Osteocyte (in vitro differentiated cells): ENCODE measurements around the gene FARSB. TPM values are rescaled to one million over a fixed set of nuclear protein-coding genes. Genes with fewer than 3 reads are reported as not detected.

Experiments
- DNase-seq: peaks from one replicate; pipeline ENCODE4 v3.0.0; 2021; ENCODE audit warnings: mixed read lengths; ENCODE audit not compliant: unreplicated experiment; ENCODE audit errors: extremely low spot score
- H3K27ac Mint-ChIP-seq: one replicate; pipeline ENCODE4 v1.8.0; 2021; ENCODE audit warnings: mild to moderate bottlenecking, mixed read lengths; ENCODE audit not compliant: unreplicated experiment
- H3K27me3 Mint-ChIP-seq: one replicate; pipeline ENCODE4 v1.8.0; 2021; ENCODE audit warnings: mixed read lengths; ENCODE audit not compliant: unreplicated experiment
- H3K36me3 Mint-ChIP-seq: one replicate; pipeline ENCODE4 v1.8.0; 2021; ENCODE audit warnings: mixed read lengths; ENCODE audit not compliant: unreplicated experiment
- H3K4me1 Mint-ChIP-seq: one replicate; pipeline ENCODE4 v1.8.0; 2021; ENCODE audit warnings: mixed read lengths; ENCODE audit not compliant: unreplicated experiment
- H3K4me3 Mint-ChIP-seq: one replicate; pipeline ENCODE4 v1.8.0; 2021; ENCODE audit warnings: mild to moderate bottlenecking, moderate library complexity, mixed read lengths; ENCODE audit not compliant: unreplicated experiment
- H3K9me3 Mint-ChIP-seq: one replicate; pipeline ENCODE4 v1.8.0; 2021; ENCODE audit warnings: mixed read lengths; ENCODE audit not compliant: unreplicated experiment
- CTCF ChIP-seq: fragments of 200-600 bp; sonication (generic); IDR thresholded peaks from 2 replicates; pipeline ENCODE4 v1.5.0; 2021; ENCODE audit warnings: antibody characterized with exemption, mild to moderate bottlenecking, moderate library complexity
- total RNA-seq: library from RNA; stranded (reverse); gene quantifications from 2 replicates; pipeline ENCODE4 v1.2.1, GENCODE V29; 2021

The FARSB gene
- total RNA-seq, 1 donor from 2014 or later, result 15.8 TPM

GRCh38 chr2:222554517-222554916, 101.4 kb downstream of the FARSB start:
- no peaks in the 10 kb centered on the region for H3K9me3 Mint-ChIP-seq
- no peaks in the 10 kb centered on the region for H3K36me3 Mint-ChIP-seq
- no peak for TF ChIP-seq CTCF
- no peak for DNase-seq
- no peaks in the 10 kb centered on the region for H3K4me1 Mint-ChIP-seq
- H3K4me3 Mint-ChIP-seq, result no peak overlapping the region
- no peak overlapping the region for H3K27ac Mint-ChIP-seq
- H3K27me3 Mint-ChIP-seq, result peaks cover 36% of the 10 kb centered on the region

- H3K4me3 Mint-ChIP-seq, result no peak overlapping the region
- no peak for DNase-seq
- peaks cover 8% of the 10 kb centered on the region for H3K4me1 Mint-ChIP-seq
- no peaks in the 10 kb centered on the region for H3K36me3 Mint-ChIP-seq
- no peak for TF ChIP-seq CTCF
- no peaks in the 10 kb centered on the region for H3K9me3 Mint-ChIP-seq
- H3K27me3 Mint-ChIP-seq, result peaks cover 57% of the 10 kb centered on the region
- H3K27ac Mint-ChIP-seq, result no peak overlapping the region
Observed at GRCh38 chr2:222548992-222549391, 106.9 kb downstream of the FARSB start.

GRCh38 chr2:222547083-222547482, 108.8 kb downstream of the FARSB start:
- Mint-ChIP-seq H3K36me3 (no peaks in the 10 kb centered on the region), H3K27me3 (peaks cover 51% of the 10 kb centered on the region), H3K9me3 (no peaks in the 10 kb centered on the region), H3K4me1 (peaks cover 8% of the 10 kb centered on the region), H3K27ac (no peak overlapping the region), H3K4me3 (no peak overlapping the region)
- no peak for DNase-seq
- TF ChIP-seq CTCF, result no peak

GRCh38 chr2:222545823-222546795, 109.8 kb downstream of the FARSB start:
- Mint-ChIP-seq H3K9me3 (no peaks in the 10 kb centered on the region), H3K36me3 (no peaks in the 10 kb centered on the region), H3K27ac (no peak overlapping the region), H3K4me1 (peaks cover 8% of the 10 kb centered on the region), H3K4me3 (no peak overlapping the region), H3K27me3 (peaks cover 47% of the 10 kb centered on the region)
- no peak for TF ChIP-seq CTCF
- DNase-seq, result no peak

GRCh38 chr2:222544661-222545060, 111.2 kb downstream of the FARSB start:
- no peak for DNase-seq
- Mint-ChIP-seq H3K36me3 (no peaks in the 10 kb centered on the region), H3K4me3 (no peak overlapping the region), H3K4me1 (peaks cover 8% of the 10 kb centered on the region), H3K9me3 (no peaks in the 10 kb centered on the region), H3K27me3 (peaks cover 38% of the 10 kb centered on the region), H3K27ac (no peak overlapping the region)
- TF ChIP-seq CTCF, result no peak
